Osteocyte (in vitro differentiated cells): ENCODE measurements around the gene EFCAB14. TPM values are rescaled to one million over a fixed set of nuclear protein-coding genes. Genes with fewer than 3 reads are reported as not detected.
"Not testable (repeated sequence)": the region's sequence is repeated elsewhere in the genome, so short reads cannot be mapped to it uniquely, and the experiment has no call there.

Source experiments
- DNase-seq: peaks from one replicate; pipeline ENCODE4 v3.0.0; 2021; ENCODE audit warnings: mixed read lengths; ENCODE audit not compliant: unreplicated experiment; ENCODE audit errors: extremely low spot score
- H3K27ac Mint-ChIP-seq: one replicate; pipeline ENCODE4 v1.8.0; 2021; ENCODE audit warnings: mild to moderate bottlenecking, mixed read lengths; ENCODE audit not compliant: unreplicated experiment
- H3K27me3 Mint-ChIP-seq: one replicate; pipeline ENCODE4 v1.8.0; 2021; ENCODE audit warnings: mixed read lengths; ENCODE audit not compliant: unreplicated experiment
- H3K36me3 Mint-ChIP-seq: one replicate; pipeline ENCODE4 v1.8.0; 2021; ENCODE audit warnings: mixed read lengths; ENCODE audit not compliant: unreplicated experiment
- H3K4me1 Mint-ChIP-seq: one replicate; pipeline ENCODE4 v1.8.0; 2021; ENCODE audit warnings: mixed read lengths; ENCODE audit not compliant: unreplicated experiment
- H3K4me3 Mint-ChIP-seq: one replicate; pipeline ENCODE4 v1.8.0; 2021; ENCODE audit warnings: mild to moderate bottlenecking, moderate library complexity, mixed read lengths; ENCODE audit not compliant: unreplicated experiment
- H3K9me3 Mint-ChIP-seq: one replicate; pipeline ENCODE4 v1.8.0; 2021; ENCODE audit warnings: mixed read lengths; ENCODE audit not compliant: unreplicated experiment
- total RNA-seq: library from RNA; stranded (reverse); gene quantifications from 2 replicates; pipeline ENCODE4 v1.2.1, GENCODE V29; 2021
- TF ChIP-seq, protein P1 (sequence below): fragments of 200-600 bp; sonication (generic); IDR thresholded peaks from 2 replicates; pipeline ENCODE4 v1.5.0; 2021; ENCODE audit warnings: antibody characterized with exemption, mild to moderate bottlenecking, moderate library complexity

EFCAB14 gene
- total RNA-seq, 1 donor from 2014 or later, result 57.6 TPM

DNA sequence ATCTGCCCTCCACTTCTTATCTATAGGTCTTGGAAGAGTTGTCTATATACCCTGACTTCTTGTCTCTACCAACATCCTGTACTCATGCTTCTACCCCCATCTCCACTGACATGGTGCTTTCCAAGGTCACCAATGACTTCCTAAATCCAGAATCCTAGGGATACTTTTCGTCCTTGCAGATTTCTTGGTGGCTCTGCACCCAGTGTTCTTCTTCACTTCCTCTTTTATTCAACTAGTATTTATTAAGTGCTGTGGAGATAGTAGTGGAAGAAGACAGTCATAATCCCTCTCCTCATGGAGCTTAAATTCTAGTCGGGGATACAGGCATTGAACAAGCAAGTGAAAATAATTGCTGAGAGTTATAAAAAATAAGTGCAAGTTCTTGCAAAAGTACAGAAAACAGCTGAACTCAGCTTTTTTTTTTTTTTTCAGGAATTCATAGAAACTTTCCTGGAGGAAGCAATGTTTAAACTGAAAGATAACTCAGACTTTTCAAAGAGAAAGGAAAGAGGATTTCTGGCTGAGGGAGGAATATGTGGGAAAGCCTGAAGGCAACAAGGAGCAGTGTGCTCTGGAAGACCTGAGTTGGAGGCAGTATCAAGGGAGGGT, 41.7 kb upstream of the EFCAB14 start:
- H3K4me3 Mint-ChIP-seq, result no peak overlapping the region
- H3K27ac Mint-ChIP-seq, result no peak overlapping the region
- H3K9me3 Mint-ChIP-seq, result no peaks in the 10 kb centered on the region
- TF ChIP-seq, protein P1, sequence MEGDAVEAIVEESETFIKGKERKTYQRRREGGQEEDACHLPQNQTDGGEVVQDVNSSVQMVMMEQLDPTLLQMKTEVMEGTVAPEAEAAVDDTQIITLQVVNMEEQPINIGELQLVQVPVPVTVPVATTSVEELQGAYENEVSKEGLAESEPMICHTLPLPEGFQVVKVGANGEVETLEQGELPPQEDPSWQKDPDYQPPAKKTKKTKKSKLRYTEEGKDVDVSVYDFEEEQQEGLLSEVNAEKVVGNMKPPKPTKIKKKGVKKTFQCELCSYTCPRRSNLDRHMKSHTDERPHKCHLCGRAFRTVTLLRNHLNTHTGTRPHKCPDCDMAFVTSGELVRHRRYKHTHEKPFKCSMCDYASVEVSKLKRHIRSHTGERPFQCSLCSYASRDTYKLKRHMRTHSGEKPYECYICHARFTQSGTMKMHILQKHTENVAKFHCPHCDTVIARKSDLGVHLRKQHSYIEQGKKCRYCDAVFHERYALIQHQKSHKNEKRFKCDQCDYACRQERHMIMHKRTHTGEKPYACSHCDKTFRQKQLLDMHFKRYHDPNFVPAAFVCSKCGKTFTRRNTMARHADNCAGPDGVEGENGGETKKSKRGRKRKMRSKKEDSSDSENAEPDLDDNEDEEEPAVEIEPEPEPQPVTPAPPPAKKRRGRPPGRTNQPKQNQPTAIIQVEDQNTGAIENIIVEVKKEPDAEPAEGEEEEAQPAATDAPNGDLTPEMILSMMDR, result no peak
- no peaks in the 10 kb centered on the region for H3K36me3 Mint-ChIP-seq
- H3K27me3 Mint-ChIP-seq, result peaks cover 12% of the 10 kb centered on the region
- no peak for DNase-seq
- no peaks in the 10 kb centered on the region for H3K4me1 Mint-ChIP-seq

DNA sequence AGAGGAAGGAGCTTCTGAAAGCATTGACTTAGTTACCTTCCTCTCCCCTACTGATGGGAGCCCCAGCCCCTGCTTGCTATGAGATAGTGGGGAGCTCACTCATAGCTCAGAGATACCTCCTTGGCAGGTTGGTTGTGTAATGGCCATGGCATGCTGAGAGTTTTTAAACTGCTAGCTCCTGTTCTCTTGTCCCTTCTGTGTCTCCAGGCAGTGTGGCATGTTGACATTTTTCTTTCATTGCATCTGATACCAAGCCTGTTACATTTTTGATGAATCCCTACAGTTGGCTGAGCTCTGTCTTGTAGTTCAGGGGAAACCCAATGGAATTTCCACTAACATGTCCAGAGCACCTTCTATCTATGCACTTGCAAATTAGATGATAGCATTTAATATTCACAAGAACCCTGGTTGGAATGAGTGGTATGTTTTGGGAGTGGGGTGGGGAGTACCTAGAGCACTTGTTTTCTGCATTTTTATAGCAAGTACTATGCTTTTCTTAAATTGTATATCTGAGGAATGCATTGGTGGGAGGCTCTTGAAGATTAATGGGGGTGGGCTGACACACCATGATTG, 39.1 kb upstream of the EFCAB14 start:
- no peak overlapping the region for H3K27ac Mint-ChIP-seq
- no peaks in the 10 kb centered on the region for H3K4me1 Mint-ChIP-seq
- H3K9me3 Mint-ChIP-seq, result no peaks in the 10 kb centered on the region
- DNase-seq, result no peak
- no peaks in the 10 kb centered on the region for H3K36me3 Mint-ChIP-seq
- TF ChIP-seq, protein P1, result no peak
- H3K27me3 Mint-ChIP-seq, result peaks cover 12% of the 10 kb centered on the region
- H3K4me3 Mint-ChIP-seq, result no peak overlapping the region

DNA sequence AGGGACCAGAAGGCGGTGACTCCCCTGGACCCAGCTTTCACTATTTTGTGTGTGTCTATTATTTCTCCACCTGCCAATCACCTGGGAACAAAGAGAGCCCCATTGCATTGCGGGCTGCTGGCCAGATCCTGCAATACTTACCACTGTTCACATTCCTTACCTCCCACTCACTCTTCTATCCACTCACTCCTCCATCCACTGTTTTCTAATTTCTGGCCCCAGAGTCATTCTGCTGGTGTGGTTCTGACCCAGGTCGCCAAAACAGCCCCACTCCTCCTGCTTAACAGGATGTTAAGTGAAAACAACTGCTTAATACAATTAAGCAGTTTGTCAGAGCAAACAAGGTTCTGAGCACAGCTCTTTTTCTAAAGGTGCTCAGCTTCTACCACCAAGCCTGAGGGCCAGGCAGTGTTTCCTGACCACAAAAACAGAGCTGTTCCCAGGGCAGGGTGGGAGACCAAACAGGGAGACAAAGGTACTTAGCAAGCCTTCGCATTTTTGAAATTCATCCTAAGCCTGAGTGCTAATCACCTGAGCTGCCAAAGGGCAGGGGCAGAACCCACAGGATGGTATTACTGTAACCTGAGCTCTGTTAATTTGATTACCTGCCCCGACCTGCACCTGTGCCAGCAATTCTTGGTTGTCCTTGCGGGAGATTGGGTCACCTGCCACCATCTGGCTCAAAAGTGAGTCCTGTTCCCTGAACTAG, 38.5 kb upstream of the EFCAB14 start:
- H3K4me1 Mint-ChIP-seq, result no peaks in the 10 kb centered on the region
- H3K27me3 Mint-ChIP-seq, result peaks cover 12% of the 10 kb centered on the region
- TF ChIP-seq, protein P1, result no peak
- no peak overlapping the region for H3K4me3 Mint-ChIP-seq
- H3K9me3 Mint-ChIP-seq, result no peaks in the 10 kb centered on the region
- DNase-seq, result no peak
- H3K36me3 Mint-ChIP-seq, result no peaks in the 10 kb centered on the region
- H3K27ac Mint-ChIP-seq, result no peak overlapping the region

DNA sequence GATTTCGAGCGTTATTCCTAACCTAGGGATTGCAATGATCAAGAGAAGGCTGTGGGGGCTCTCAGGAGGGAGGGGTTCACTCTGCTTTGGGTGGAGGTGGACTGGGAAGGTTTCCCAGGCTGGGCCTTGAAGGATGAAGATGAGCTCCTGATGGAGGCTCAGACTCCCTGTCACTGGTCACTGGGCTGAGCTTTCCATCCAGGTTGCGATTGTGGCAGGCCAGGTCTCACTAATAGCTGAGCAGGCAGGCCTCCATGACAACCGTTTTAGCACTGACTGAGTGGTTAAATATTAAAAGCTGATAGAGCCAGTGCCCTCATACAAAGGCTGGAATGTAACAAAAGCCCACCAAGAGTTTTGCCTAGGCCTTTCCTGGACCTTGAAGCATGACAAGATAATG, 36.2 kb upstream of the EFCAB14 start:
- H3K9me3 Mint-ChIP-seq, result no peaks in the 10 kb centered on the region
- no peak for DNase-seq
- TF ChIP-seq, protein P1, result no peak
- peaks cover 12% of the 10 kb centered on the region for H3K27me3 Mint-ChIP-seq
- H3K36me3 Mint-ChIP-seq, result no peaks in the 10 kb centered on the region
- H3K4me3 Mint-ChIP-seq, result no peak overlapping the region
- H3K4me1 Mint-ChIP-seq, result no peaks in the 10 kb centered on the region
- no peak overlapping the region for H3K27ac Mint-ChIP-seq

DNA sequence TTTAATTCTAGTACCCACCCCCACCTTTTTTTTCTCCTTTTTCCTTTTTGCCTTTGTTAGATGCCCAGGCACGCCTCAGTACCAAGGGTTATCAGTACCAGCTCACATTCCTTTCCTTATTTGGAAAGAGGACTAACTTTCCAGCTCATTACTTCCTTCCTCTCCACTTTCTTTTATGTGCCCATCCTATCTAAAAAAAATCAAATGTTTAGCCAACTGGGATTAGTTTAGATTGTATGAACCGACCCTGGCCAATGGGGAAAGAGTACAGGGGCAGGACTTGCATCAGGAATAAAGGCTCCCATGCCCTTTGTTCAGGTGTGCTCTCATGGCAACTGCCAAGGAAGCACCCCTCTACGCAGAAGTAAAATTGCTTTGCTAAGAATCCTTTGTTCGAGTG, 35.8 kb upstream of the EFCAB14 start:
- not testable (repeated sequence) for H3K36me3 Mint-ChIP-seq, H3K4me1 Mint-ChIP-seq, H3K9me3 Mint-ChIP-seq, DNase-seq, H3K27ac Mint-ChIP-seq, H3K4me3 Mint-ChIP-seq
- peaks cover 12% of the 10 kb centered on the region for H3K27me3 Mint-ChIP-seq
